Karpas-422 (cell line): Measurements from ENCODE around the gene KIF17. TPM values are rescaled to one million over a fixed set of nuclear protein-coding genes. Genes with fewer than 3 reads are reported as not detected.

Experiments used
- DNase-seq: peaks from one replicate; pipeline ENCODE4 v3.0.0-alpha.2; 2015
- H2AFZ ChIP-seq: fragments of 200-600 bp; sonication (generic); 2 replicates; pipeline ENCODE4 v1.6.1; 2014; ENCODE audit warnings: antibody characterized with exemption, low read length, mixed read lengths
- H3K27ac ChIP-seq: fragments of 200-600 bp; sonication (generic); 2 replicates; pipeline ENCODE4 v1.5.1; 2014; ENCODE audit warnings: mild to moderate bottlenecking, low read length, moderate library complexity
- H3K27me3 ChIP-seq: fragments of 200-600 bp; sonication (generic); 2 replicates; pipeline ENCODE4 v1.6.1; 2014; ENCODE audit warnings: low read length, mixed read lengths
- H3K36me3 ChIP-seq: fragments of 200-600 bp; sonication (generic); 2 replicates; pipeline ENCODE4 v1.6.1; 2014; ENCODE audit warnings: low read length, mixed read lengths; ENCODE audit not compliant: insufficient read depth
- H3K4me1 ChIP-seq: fragments of 200-600 bp; sonication (generic); 2 replicates; pipeline ENCODE4 v1.6.1; 2014; ENCODE audit warnings: mild to moderate bottlenecking, low read length, mixed read lengths
- H3K4me2 ChIP-seq: fragments of 200-600 bp; sonication (generic); 2 replicates; pipeline ENCODE4 v1.6.1; 2014; ENCODE audit warnings: low read length, low read depth, mild to moderate bottlenecking; ENCODE audit not compliant: poor library complexity, severe bottlenecking
- H3K4me3 ChIP-seq: fragments of 200-600 bp; sonication (generic); 2 replicates; pipeline ENCODE4 v1.5.1; 2014; ENCODE audit warnings: mild to moderate bottlenecking, antibody characterized with exemption, low read length, mixed read lengths
- H3K79me2 ChIP-seq: fragments of 200-600 bp; sonication (generic); 2 replicates; pipeline ENCODE4 v1.6.1; 2014; ENCODE audit warnings: mild to moderate bottlenecking, low read length, mixed read lengths
- H3K9ac ChIP-seq: fragments of 200-600 bp; sonication (generic); 2 replicates; pipeline ENCODE4 v1.6.0; 2014; ENCODE audit warnings: low read length
- H3K9me2 ChIP-seq: fragments of 200-600 bp; sonication (generic), shearing (Covaris generic); replicated peaks from 2 replicates; pipeline ENCODE4 v1.6.0; 2014; ENCODE audit warnings: mild to moderate bottlenecking, low read length, moderate library complexity; ENCODE audit not compliant: insufficient read depth
- H3K9me3 ChIP-seq: fragments of 300-700, 200-600 bp; sonication (generic); 2 replicates; pipeline ENCODE4 v1.6.1; 2014; ENCODE audit warnings: low read length, mixed read lengths
- H4K20me1 ChIP-seq: fragments of 200-600 bp; sonication (generic); 2 replicates; pipeline ENCODE4 v1.6.1; 2014; ENCODE audit warnings: mild to moderate bottlenecking, antibody characterized with exemption, low read length, low read depth; ENCODE audit not compliant: insufficient read depth
- total RNA-seq: library from RNA; depleted of rRNA; stranded (reverse); fragments of >200 nt; shearing (Covaris generic); gene quantifications from 2 replicates; pipeline ENCODE4 v1.2.3, GENCODE V29; 2014; ENCODE audit warnings: low replicate concordance; rRNA removed

Gene KIF17
- total RNA-seq, 1 experiment from 2014 or later, result not detected

DNA sequence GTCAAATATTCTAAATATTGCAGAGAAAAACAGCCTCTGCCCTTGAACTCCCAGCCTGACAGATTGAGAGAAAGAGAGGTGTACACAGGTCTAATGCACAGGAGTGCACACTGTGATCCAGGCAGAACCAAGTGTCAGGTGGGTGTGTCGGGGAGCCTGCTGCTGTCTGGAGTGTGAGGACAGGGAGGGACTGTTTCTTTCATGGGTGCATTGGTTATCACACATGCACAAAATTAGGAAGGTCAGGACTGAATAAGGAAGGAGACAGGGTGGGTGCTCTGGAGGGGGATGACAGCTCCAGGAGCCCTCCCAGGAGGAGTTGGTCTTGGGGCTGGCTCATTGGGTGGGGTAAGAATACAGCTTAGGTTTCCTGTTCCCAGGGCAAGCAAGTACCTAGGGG lies 97.8 kb downstream of the KIF17 start:
- Histone ChIP-seq H2AFZ (no peak overlapping the region), H3K36me3 (no peaks in the 10 kb centered on the region), H3K79me2 (no peaks in the 10 kb centered on the region), H3K27me3 (no peaks in the 10 kb centered on the region), H3K9ac (no peak overlapping the region), H3K9me3 (no peaks in the 10 kb centered on the region), H3K9me2 (no peaks in the 10 kb centered on the region), H3K4me1 (peaks cover 9% of the 10 kb centered on the region), H4K20me1 (no peaks in the 10 kb centered on the region), H3K4me2 (no peak overlapping the region), H3K4me3 (no peak overlapping the region), H3K27ac (no peak overlapping the region)
- DNase-seq, result no peak

DNA sequence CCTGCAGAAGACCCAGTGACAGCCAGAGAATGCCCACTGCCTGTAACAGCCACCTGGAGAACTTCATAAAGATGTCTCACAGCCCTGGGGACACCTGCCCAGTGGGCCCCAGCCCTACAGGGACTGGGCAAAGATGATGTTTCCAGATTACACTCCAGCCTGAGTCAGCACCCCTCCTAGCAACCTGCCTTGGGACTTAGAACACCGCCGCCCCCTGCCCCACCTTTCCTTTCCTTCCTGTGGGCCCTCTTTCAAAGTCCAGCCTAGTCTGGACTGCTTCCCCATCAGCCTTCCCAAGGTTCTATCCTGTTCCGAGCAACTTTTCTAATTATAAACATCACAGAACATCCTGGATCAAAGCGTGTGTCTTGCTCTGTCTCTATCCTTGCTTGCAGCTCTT lies 99.3 kb downstream of the KIF17 start:
- Histone ChIP-seq H3K9me2 (no peaks in the 10 kb centered on the region), H3K9ac (no peak overlapping the region), H3K9me3 (no peaks in the 10 kb centered on the region), H3K79me2 (no peaks in the 10 kb centered on the region), H3K36me3 (no peaks in the 10 kb centered on the region), H2AFZ (no peak overlapping the region), H3K4me2 (no peak overlapping the region), H3K27ac (no peak overlapping the region), H3K27me3 (no peaks in the 10 kb centered on the region), H3K4me3 (no peak overlapping the region), H4K20me1 (no peaks in the 10 kb centered on the region), H3K4me1 (peaks cover 9% of the 10 kb centered on the region)
- no peak for DNase-seq

DNA sequence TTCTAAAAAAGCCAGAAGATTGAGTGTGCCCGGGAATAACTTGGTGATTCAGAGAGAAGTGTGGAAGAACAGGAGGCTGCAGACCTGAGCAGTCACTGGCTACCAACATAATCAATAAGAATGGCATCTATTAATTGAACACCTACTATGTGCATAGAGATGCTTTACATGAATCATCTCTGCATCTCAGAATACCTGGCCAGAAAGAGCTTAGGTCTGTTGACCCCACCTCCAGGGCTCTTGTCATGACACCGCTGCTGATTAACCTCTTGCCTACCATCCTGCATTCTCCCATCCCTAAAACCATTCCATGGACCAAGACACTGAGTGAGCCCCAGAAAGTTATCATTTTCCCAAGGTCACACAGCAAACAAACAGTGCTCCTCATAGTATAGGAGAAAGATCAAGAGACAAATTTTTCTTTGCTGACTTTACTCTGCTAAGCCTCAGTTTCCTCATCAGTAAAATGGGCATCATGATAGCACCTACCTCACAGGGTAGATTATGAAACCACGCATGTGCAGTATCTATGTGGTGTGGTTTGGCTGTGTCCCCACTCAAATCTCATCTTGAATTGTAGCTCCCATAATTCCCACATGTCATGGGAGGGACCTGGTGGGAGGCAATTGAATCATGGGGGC lies 100.8 kb downstream of the KIF17 start:
- Histone ChIP-seq H3K9ac (no peak overlapping the region), H3K4me2 (peak overlapping the region; percentile 31), H3K27me3 (no peaks in the 10 kb centered on the region), H4K20me1 (no peaks in the 10 kb centered on the region), H3K4me3 (no peak overlapping the region), H3K36me3 (no peaks in the 10 kb centered on the region), H3K4me1 (peaks cover 9% of the 10 kb centered on the region), H3K9me3 (no peaks in the 10 kb centered on the region), H3K9me2 (no peaks in the 10 kb centered on the region), H3K79me2 (no peaks in the 10 kb centered on the region), H3K27ac (no peak overlapping the region), H2AFZ (no peak overlapping the region)
- DNase-seq, result no peak

DNA sequence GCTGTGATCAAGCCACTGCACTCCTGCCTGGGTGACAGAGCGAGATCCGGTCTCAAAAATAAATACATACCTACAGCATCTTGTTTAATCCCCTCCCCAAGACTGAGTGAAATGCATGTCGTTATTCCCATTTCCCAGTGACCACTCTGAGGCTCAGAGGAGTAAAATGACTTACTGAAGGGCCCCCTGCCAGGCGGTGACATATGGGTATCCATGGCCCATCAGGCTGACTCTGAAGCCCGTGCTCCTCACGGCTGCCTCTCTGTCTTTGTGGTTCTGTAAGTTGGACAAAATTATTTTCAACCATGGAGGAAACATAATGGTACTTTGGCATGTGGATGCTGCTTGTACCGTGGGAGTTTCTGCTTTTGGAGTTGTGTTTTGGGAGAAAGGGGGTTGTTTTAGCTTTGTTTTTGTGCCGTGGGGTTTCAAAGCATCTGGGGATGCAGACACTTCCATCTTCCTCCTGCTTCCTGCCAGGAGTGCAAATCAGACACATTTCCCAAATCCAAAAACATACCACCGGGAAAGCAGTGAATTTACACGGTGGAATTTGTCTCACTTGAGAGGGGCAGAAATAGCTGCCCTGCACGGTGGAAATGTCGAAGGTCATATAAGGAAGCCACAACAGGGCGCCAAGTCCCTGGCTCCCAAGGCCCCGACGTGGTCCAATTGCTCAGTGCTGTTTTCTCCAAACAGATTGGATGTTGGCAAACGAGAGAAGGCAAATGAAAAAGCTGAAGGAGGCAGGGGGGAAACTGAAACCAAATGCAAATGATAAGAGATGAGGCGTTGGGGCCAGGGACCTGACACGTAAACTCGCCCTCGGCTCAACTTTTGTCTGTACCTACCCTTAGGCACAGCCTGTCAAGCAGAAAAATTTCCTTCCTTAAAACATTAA lies 101.6 kb downstream of the KIF17 start:
- H3K9me2 ChIP-seq, result no peaks in the 10 kb centered on the region
- peak overlapping the region; percentile 31 for H3K4me2 ChIP-seq
- no peaks in the 10 kb centered on the region for H3K36me3 ChIP-seq
- DNase-seq, result peak; percentile 50
- H3K4me3 ChIP-seq, result no peak overlapping the region
- H3K4me1 ChIP-seq, result peaks cover 9% of the 10 kb centered on the region
- no peak overlapping the region for H3K27ac ChIP-seq
- no peaks in the 10 kb centered on the region for H3K27me3 ChIP-seq
- H2AFZ ChIP-seq, result no peak overlapping the region; the same call in 1 of the 2 replicates
- no peak overlapping the region for H3K9ac ChIP-seq
- no peaks in the 10 kb centered on the region for H3K79me2 ChIP-seq
- H3K9me3 ChIP-seq, result no peaks in the 10 kb centered on the region
- H4K20me1 ChIP-seq, result no peaks in the 10 kb centered on the region

DNA sequence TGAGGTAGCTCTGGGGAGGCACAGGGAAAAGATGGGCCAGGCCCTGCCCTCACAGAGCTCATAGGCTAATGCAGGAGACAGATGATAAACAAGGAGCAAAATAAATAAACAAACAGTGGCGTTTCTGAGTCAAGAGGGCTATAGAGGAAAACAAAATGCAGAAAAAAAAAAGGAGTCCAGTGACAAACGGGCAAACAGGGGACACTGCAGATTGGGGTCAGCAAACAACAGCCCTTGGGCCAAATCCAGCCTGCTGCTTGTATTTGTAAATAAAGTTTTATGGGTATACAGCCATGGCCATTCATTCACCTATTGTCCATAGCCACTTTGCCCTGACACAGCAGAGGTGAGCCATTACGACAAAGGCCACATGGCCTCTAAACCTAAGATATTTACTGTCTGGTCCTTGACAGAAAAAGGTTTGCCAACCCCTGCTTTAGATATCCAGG lies 103.7 kb downstream of the KIF17 start:
- Histone ChIP-seq H3K9me2 (no peaks in the 10 kb centered on the region), H3K79me2 (no peaks in the 10 kb centered on the region), H3K27ac (no peak overlapping the region), H3K27me3 (no peaks in the 10 kb centered on the region), H4K20me1 (no peaks in the 10 kb centered on the region), H3K4me1 (peaks cover 9% of the 10 kb centered on the region), H3K9ac (no peak overlapping the region), H3K4me3 (no peak overlapping the region), H3K4me2 (no peak overlapping the region), H3K9me3 (no peaks in the 10 kb centered on the region), H2AFZ (no peak overlapping the region), H3K36me3 (no peaks in the 10 kb centered on the region)
- no peak for DNase-seq

Other genes starting within 250 kb of the KIF17 start
- gene CAMK2N1, start 231.8 kb downstream of the KIF17 start, total RNA-seq, result not detected in 2 replicates
- gene MUL1, start 209.9 kb downstream of the KIF17 start, total RNA-seq, result 15.9 and 18.0 TPM in 2 replicates
- gene FAM43B, start 165.4 kb downstream of the KIF17 start, total RNA-seq, result not detected in 2 replicates
- gene CDA, start 128.9 kb downstream of the KIF17 start, total RNA-seq, result not detected in 2 replicates
- gene PINK1, start 84.5 kb downstream of the KIF17 start, total RNA-seq, result 4.0 and 8.5 TPM in 2 replicates
- 141 and 161 TPM in 2 replicates for gene DDOST, start 56.6 kb downstream of the KIF17 start, total RNA-seq
- 0.07 TPM in 1 of 2 replicates, not detected in the other for gene SH2D5, start 14.7 kb upstream of the KIF17 start, total RNA-seq
- 175 and 243 TPM in 2 replicates for gene HP1BP3, start 69.3 kb upstream of the KIF17 start, total RNA-seq